WERI-Rb-1 (cell line): Measurements from ENCODE around the gene ABCC10.
"Not testable (repeated sequence)": the region's sequence is repeated elsewhere in the genome, so short reads cannot be mapped to it uniquely, and the experiment has no call there.

ENCODE experiments used
- DNase-seq: peaks from one replicate; pipeline ENCODE4 v3.0.0-alpha.2; 2020
- H3K27ac ChIP-seq: fragments of 250-450 bp; sonication (Bioruptor Pico); 2 replicates; pipeline ENCODE4 v1.5.1; 2020; ENCODE audit warnings: mild to moderate bottlenecking, moderate library complexity
- H3K27me3 ChIP-seq: fragments of 250-450 bp; sonication (Bioruptor Pico); 2 replicates; pipeline ENCODE4 v1.5.1; 2021; ENCODE audit warnings: mild to moderate bottlenecking, low read depth, moderate library complexity; ENCODE audit not compliant: insufficient read depth, severe bottlenecking
- H3K36me3 ChIP-seq: fragments of 250-450 bp; sonication (Bioruptor Pico); 2 replicates; pipeline ENCODE4 v1.5.1; 2020; ENCODE audit warnings: mild to moderate bottlenecking, moderate library complexity
- H3K4me3 ChIP-seq: 2 replicates; pipeline ENCODE4 v1.5.1; 2011; ENCODE audit warnings: low read depth, mild to moderate bottlenecking, control low read depth, low read length
- H3K9me3 ChIP-seq: fragments of 250-450 bp; sonication (Bioruptor Pico); 2 replicates; pipeline ENCODE4 v1.5.1; 2021; ENCODE audit warnings: mild to moderate bottlenecking, moderate library complexity; ENCODE audit not compliant: severe bottlenecking
- CTCF ChIP-seq: IDR thresholded peaks from 2 replicates; pipeline ENCODE4 v1.5.1; 2011; ENCODE audit warnings: low read depth, mild to moderate bottlenecking, control low read depth, inconsistent platforms, low read length

The ABCC10 gene

GRCh38 chr6:43389730-43390295, 37.5 kb upstream of the ABCC10 start:
- DNase-seq = no peak
- Histone ChIP-seq H3K9me3 (no peaks in the 10 kb centered on the region), H3K27me3 (no peaks in the 10 kb centered on the region), H3K4me3 (no peak overlapping the region), H3K36me3 (no peaks in the 10 kb centered on the region), H3K27ac (no peak overlapping the region)
- no peak for TF ChIP-seq CTCF

- H3K4me3 ChIP-seq, DNase-seq, H3K27me3 ChIP-seq, H3K36me3 ChIP-seq, H3K9me3 ChIP-seq, H3K27ac ChIP-seq: not testable (repeated sequence)
These were observed 36.4 kb upstream of the ABCC10 start for GRCh38 chr6:43390753-43391439.

- H3K4me3 ChIP-seq = no peak overlapping the region
- H3K9me3 ChIP-seq = peaks cover 4% of the 10 kb centered on the region
- H3K27ac ChIP-seq = no peak overlapping the region
- no peaks in the 10 kb centered on the region for H3K36me3 ChIP-seq
- no peaks in the 10 kb centered on the region for H3K27me3 ChIP-seq
- no peak for TF ChIP-seq CTCF
- DNase-seq = no peak
These were observed 35.8 kb upstream of the ABCC10 start for GRCh38 chr6:43391440-43392031.

GRCh38 chr6:43393133-43393532, 34.2 kb upstream of the ABCC10 start:
- H3K27me3 ChIP-seq, H3K27ac ChIP-seq, DNase-seq, H3K36me3 ChIP-seq, H3K4me3 ChIP-seq, H3K9me3 ChIP-seq: not testable (repeated sequence)

GRCh38 chr6:43393602-43394001, 33.7 kb upstream of the ABCC10 start:
- Histone ChIP-seq H3K27me3 (no peaks in the 10 kb centered on the region), H3K27ac (no peak overlapping the region), H3K9me3 (peaks cover 4% of the 10 kb centered on the region), H3K4me3 (no peak overlapping the region), H3K36me3 (no peaks in the 10 kb centered on the region)
- TF ChIP-seq CTCF = no peak
- DNase-seq = no peak

- DNase-seq = no peak
- no peaks in the 10 kb centered on the region for H3K27me3 ChIP-seq
- H3K9me3 ChIP-seq = peaks cover 4% of the 10 kb centered on the region
- TF ChIP-seq CTCF = no peak
- H3K36me3 ChIP-seq = no peaks in the 10 kb centered on the region
- no peak overlapping the region for H3K4me3 ChIP-seq
- H3K27ac ChIP-seq = no peak overlapping the region
These were observed 32.4 kb upstream of the ABCC10 start for GRCh38 chr6:43394982-43395381.
